ENCODE data around the gene TNFRSF11A.

- TF ChIP-seq CTCF (IDR thresholded peaks at IDR 0.05 in 4 of 5, conservative IDR thresholded peaks at IDR 0.05 in 1 of 5) (no peak), POLR2A (IDR thresholded peaks at IDR 0.05) (no peak)
Measured at GRCh38 chr18:62332431-62332830, 7.3 kb downstream of the TNFRSF11A start.

Data from gastrocnemius medialis (tissue), 4 donors.